WTC11 (cell line): Measurements from ENCODE around the gene FBN3. TPM values are rescaled to one million over a fixed set of nuclear protein-coding genes. Genes with fewer than 3 reads are reported as not detected.

ENCODE experiments used
- ATAC-seq: fragments of 200-7000 bp; cut with Tn5 transposase; 2 replicates; pipeline ENCODE4 v1.10.0; 2021; ENCODE audit warnings: mild to moderate bottlenecking, moderate library complexity
- CTCF ChIA-PET: fragments of 300-600 bp; sonication (Branson Sonifier 250); formaldehyde crosslinking; loops from one replicate; lab custom pipeline; 2021; ENCODE audit warnings: antibody characterized with exemption; lab: Charles Lee
- POLR2A ChIA-PET: fragments of 350-600 bp; sonication (Branson Sonifier 250); formaldehyde crosslinking; loops from one replicate; lab custom pipeline; 2021; ENCODE audit warnings: antibody characterized with exemption; lab: Charles Lee
- DNase-seq: peaks from one replicate; pipeline ENCODE4 v3.0.0; 2021; ENCODE audit warnings: low spot score
- H3K27ac Mint-ChIP-seq: 2 replicates; pipeline ENCODE4 v1.8.0; 2021; ENCODE audit warnings: mixed read lengths
- H3K27me3 Mint-ChIP-seq: 2 replicates; pipeline ENCODE4 v1.8.0; 2021; ENCODE audit warnings: low read depth, mild to moderate bottlenecking, moderate library complexity, mixed read lengths
- H3K36me3 Mint-ChIP-seq: 2 replicates; pipeline ENCODE4 v1.8.0; 2021; ENCODE audit warnings: mixed read lengths
- H3K4me1 Mint-ChIP-seq: 2 replicates; pipeline ENCODE4 v1.8.0; 2022; ENCODE audit warnings: mixed read lengths
- H3K4me3 Mint-ChIP-seq: 2 replicates; pipeline ENCODE4 v1.8.0; 2021; ENCODE audit warnings: mild to moderate bottlenecking, moderate library complexity, mixed read lengths
- H3K9me3 Mint-ChIP-seq: 2 replicates; pipeline ENCODE4 v1.8.0; 2021; ENCODE audit warnings: mixed read lengths
- CDX4 ChIP-seq: fragments of 250-450 bp; sonication (Bioruptor Pico); IDR thresholded peaks from 2 replicates; pipeline ENCODE4 v1.9.0; 2021; ENCODE audit warnings: moderate library complexity, mild to moderate bottlenecking, inconsistent platforms, borderline replicate concordance
- E2F4 ChIP-seq: sonication (generic); formaldehyde crosslinking; IDR thresholded peaks from 2 replicates; pipeline ENCODE4 v1.8.1; 2022; ENCODE audit warnings: low read depth, mild to moderate bottlenecking, moderate library complexity, missing genetic modification reagents, borderline replicate concordance
- ELF4 ChIP-seq: sonication (generic); formaldehyde crosslinking; IDR thresholded peaks from 2 replicates; pipeline ENCODE4 v1.8.1; 2022; ENCODE audit warnings: low read depth, mild to moderate bottlenecking, moderate library complexity, missing genetic modification reagents
- GRHL2 ChIP-seq: fragments of 250-450 bp; sonication (Bioruptor Pico); IDR thresholded peaks from 2 replicates; pipeline ENCODE4 v1.8.0; 2022; ENCODE audit warnings: mild to moderate bottlenecking, moderate library complexity; ENCODE audit not compliant: insufficient replicate concordance, severe bottlenecking
- HMGXB4 ChIP-seq: sonication (generic); formaldehyde crosslinking; IDR thresholded peaks from 2 replicates; pipeline ENCODE4 v1.8.1; 2023; ENCODE audit warnings: mild to moderate bottlenecking, moderate library complexity, missing genetic modification reagents
- MYBL2 ChIP-seq: sonication (generic); formaldehyde crosslinking; IDR thresholded peaks from 2 replicates; pipeline ENCODE4 v1.8.1; 2023; ENCODE audit warnings: mild to moderate bottlenecking, moderate library complexity, missing genetic modification reagents
- NFE2L1 ChIP-seq: sonication (generic); formaldehyde crosslinking; IDR thresholded peaks from 2 replicates; pipeline ENCODE4 v1.8.1; 2023; ENCODE audit warnings: missing genetic modification reagents
- NFYB ChIP-seq: sonication (generic); formaldehyde crosslinking; conservative IDR thresholded peaks from 2 replicates; pipeline ENCODE4 v1.8.0; 2022; ENCODE audit warnings: low read depth, missing genetic modification reagents
- SOX15 ChIP-seq: fragments of 250-450 bp; sonication (Bioruptor Pico); IDR thresholded peaks from 2 replicates; pipeline ENCODE4 v1.9.0; 2021; ENCODE audit warnings: mild to moderate bottlenecking
- TP53 ChIP-seq: sonication (generic); formaldehyde crosslinking; IDR thresholded peaks from 2 replicates; pipeline ENCODE4 v1.8.1; 2023; ENCODE audit warnings: mild to moderate bottlenecking, missing genetic modification reagents
- ZBTB21 ChIP-seq: sonication (generic); formaldehyde crosslinking; IDR thresholded peaks from 2 replicates; pipeline ENCODE4 v1.8.1; 2023; ENCODE audit warnings: mild to moderate bottlenecking, missing genetic modification reagents, borderline replicate concordance
- ZMAT4 ChIP-seq: fragments of 250-450 bp; sonication (Bioruptor Pico); IDR thresholded peaks from 2 replicates; pipeline ENCODE4 v1.9.0; 2021; ENCODE audit warnings: mild to moderate bottlenecking
- ZNF121 ChIP-seq: sonication (generic); formaldehyde crosslinking; IDR thresholded peaks from 2 replicates; pipeline ENCODE4 v1.8.0; 2023; ENCODE audit warnings: missing genetic modification reagents
- ZNF138 ChIP-seq: sonication (generic); formaldehyde crosslinking; conservative IDR thresholded peaks from 2 replicates; pipeline ENCODE4 v1.8.1; 2022; ENCODE audit warnings: mild to moderate bottlenecking, moderate library complexity, missing genetic modification reagents
- ZNF532 ChIP-seq: fragments of 250-450 bp; sonication (Bioruptor Pico); IDR thresholded peaks from 2 replicates; pipeline ENCODE4 v1.9.0; 2021; ENCODE audit warnings: mild to moderate bottlenecking, borderline replicate concordance
- ZNF671 ChIP-seq: fragments of 250-450 bp; sonication (Bioruptor Pico); IDR thresholded peaks from 2 replicates; pipeline ENCODE4 v1.8.0; 2021; ENCODE audit warnings: mild to moderate bottlenecking
- total RNA-seq: library from RNA; stranded (reverse); gene quantifications from 3 replicates; pipeline ENCODE4 v1.2.3, GENCODE V29; 2021

The FBN3 gene
- total RNA-seq, 1 experiment from 2014 or later, result 54.8 TPM

GRCh38 chr19:8116437-8117293 lies 32.7 kb downstream of the FBN3 start:
- no peak for TF ChIP-seq ZMAT4
- TF ChIP-seq, all 79 proteins: peak for 0
- Mint-ChIP-seq H3K4me1 (peaks cover 14% of the 10 kb centered on the region), H3K4me3 (no peak overlapping the region), H3K27ac (no peak overlapping the region), H3K36me3 (peaks cover 34% of the 10 kb centered on the region), H3K9me3 (no peaks in the 10 kb centered on the region), H3K27me3 (no peaks in the 10 kb centered on the region; the same call in 1 of the 2 replicates)
- ATAC-seq (no peak), DNase-seq (no peak)
- POLR2A ChIA-PET, result no interaction called here
- CTCF ChIA-PET, result no interaction called here

- POLR2A ChIA-PET, result no interaction called here
- Mint-ChIP-seq H3K9me3 (no peaks in the 10 kb centered on the region), H3K36me3 (peaks cover 35% of the 10 kb centered on the region), H3K27ac (no peak overlapping the region), H3K4me1 (peaks cover 8% of the 10 kb centered on the region), H3K4me3 (no peak overlapping the region), H3K27me3 (no peaks in the 10 kb centered on the region; the same call in 1 of the 2 replicates)
- CTCF ChIA-PET, result no interaction called here
- ATAC-seq (no peak), DNase-seq (no peak)
- TF ChIP-seq ZNF121 (CRISPR knock-in tag) (no peak), E2F4 (CRISPR knock-in tag) (no peak), ZNF671 (no peak), CDX4 (no peak), ZBTB21 (CRISPR knock-in tag) (no peak), GRHL2 (CRISPR knock-in tag) (no peak), ZNF532 (CRISPR knock-in tag) (no peak), SOX15 (no peak), ZNF138 (no peak), HMGXB4 (CRISPR knock-in tag) (no peak)
- TF ChIP-seq, all 79 proteins: peak for 0
Observed at GRCh38 chr19:8115805-8116396, 33.5 kb downstream of the FBN3 start.

- no peaks in the 10 kb centered on the region for H3K27me3 Mint-ChIP-seq
- H3K9me3 Mint-ChIP-seq, result no peaks in the 10 kb centered on the region
- ChIA-PET POLR2A (no interaction called here), CTCF (interaction anchor here (2.5 kb wide), 1 partner anchor 110 kb away, joined by 10 read pairs; no protein-coding TSS in a partner anchor)
- ATAC-seq (no peak; the same call in 1 of the 2 replicates), DNase-seq (no peak)
- H3K36me3 Mint-ChIP-seq, result peaks cover 51% of the 10 kb centered on the region
- no peaks in the 10 kb centered on the region for H3K4me1 Mint-ChIP-seq
- peak overlapping the region; percentile 80 for H3K27ac Mint-ChIP-seq
- H3K4me3 Mint-ChIP-seq, result no peak overlapping the region
- TF ChIP-seq ZNF532 (CRISPR knock-in tag), result no peak
- TF ChIP-seq MYBL2 (CRISPR knock-in tag), result no peak
- no peak for TF ChIP-seq NFE2L1 (CRISPR knock-in tag)
- no peak for TF ChIP-seq TP53
- no peak for TF ChIP-seq NFYB (CRISPR knock-in tag)
- TF ChIP-seq ELF4, result no peak
Observed at GRCh38 chr19:8113017-8113416, 36.4 kb downstream of the FBN3 start.
